Stomach smooth muscle (tissue), 2 donors: ENCODE measurements around the gene RMND5B.

Source experiments
- H3K27ac ChIP-seq: one replicate; pipeline ENCODE4 v1.7.0; 2013; ENCODE audit warnings: mild to moderate bottlenecking, low read length, inconsistent platforms
- H3K27me3 ChIP-seq, 2 donors: one replicate each; pipeline ENCODE4 v1.7.0; 2013; ENCODE audit warnings: low read length in 2 of 2; ENCODE audit not compliant: insufficient read depth in 2 of 2, control insufficient read depth in 1 of 2
- H3K36me3 ChIP-seq, 2 donors: one replicate each; pipeline ENCODE4 v1.7.0; 2013; ENCODE audit warnings: low read length in 2 of 2; ENCODE audit not compliant: control insufficient read depth in 2 of 2, insufficient read depth in 2 of 2
- H3K4me1 ChIP-seq: one replicate; pipeline ENCODE4 v1.7.0; 2013; ENCODE audit warnings: low read length; ENCODE audit not compliant: control insufficient read depth, insufficient read depth
- H3K4me3 ChIP-seq, 2 donors: one replicate each; pipeline ENCODE4 v1.7.0; 2013; ENCODE audit warnings: low read length in 2 of 2
- H3K9ac ChIP-seq, 2 donors: one replicate each; pipeline ENCODE4 v1.7.0; 2013; ENCODE audit warnings: low read length in 2 of 2, mild to moderate bottlenecking in 1 of 2
- H3K9me3 ChIP-seq, 2 donors: one replicate each; pipeline ENCODE4 v1.7.0; 2013; ENCODE audit warnings: low read length in 2 of 2; ENCODE audit not compliant: control insufficient read depth in 2 of 2
- donor health status: healthy.
- donor health status: Pancreatic carcinoma.

The RMND5B gene

GRCh38 chr5:178177569-178177968, 46.8 kb downstream of the RMND5B start:
- no peaks in the 10 kb centered on the region for H3K36me3 ChIP-seq
- no peak overlapping the region for H3K9ac ChIP-seq
- H3K4me1 ChIP-seq, result no peaks in the 10 kb centered on the region
- H3K4me3 ChIP-seq, result no peak overlapping the region
- H3K9me3 ChIP-seq, result peaks cover 0 to 4% of the 10 kb centered on the region in 2 donors
- H3K27ac ChIP-seq, result no peak overlapping the region
- peaks cover 0 to 3% of the 10 kb centered on the region in 2 donors for H3K27me3 ChIP-seq

- Histone ChIP-seq H3K36me3 (no peaks in the 10 kb centered on the region), H3K9me3 (peaks cover 0 to 4% of the 10 kb centered on the region in 2 donors), H3K9ac (no peak overlapping the region), H3K4me1 (no peaks in the 10 kb centered on the region), H3K4me3 (no peak overlapping the region), H3K27me3 (peaks cover 0 to 3% of the 10 kb centered on the region in 2 donors), H3K27ac (no peak overlapping the region)
Observed at GRCh38 chr5:178180141-178180863, 49.5 kb downstream of the RMND5B start.

GRCh38 chr5:178182158-178182876, 51.5 kb downstream of the RMND5B start:
- peaks cover 0 to 4% of the 10 kb centered on the region in 2 donors for H3K9me3 ChIP-seq
- no peaks in the 10 kb centered on the region for H3K36me3 ChIP-seq
- no peaks in the 10 kb centered on the region for H3K4me1 ChIP-seq
- no peak overlapping the region for H3K27ac ChIP-seq
- H3K27me3 ChIP-seq, result peaks cover 0 to 3% of the 10 kb centered on the region in 2 donors
- no peak overlapping the region for H3K4me3 ChIP-seq
- H3K9ac ChIP-seq, result no peak overlapping the region

GRCh38 chr5:178186427-178186826, 55.6 kb downstream of the RMND5B start:
- H3K36me3 ChIP-seq, result no peaks in the 10 kb centered on the region
- H3K4me3 ChIP-seq, result no peak overlapping the region
- H3K27me3 ChIP-seq, result peaks cover 0 to 3% of the 10 kb centered on the region in 2 donors
- H3K9me3 ChIP-seq, result no peaks in the 10 kb centered on the region
- H3K4me1 ChIP-seq, result no peaks in the 10 kb centered on the region
- H3K27ac ChIP-seq, result no peak overlapping the region
- no peak overlapping the region for H3K9ac ChIP-seq

- Histone ChIP-seq H3K36me3 (no peaks in the 10 kb centered on the region), H3K4me1 (no peaks in the 10 kb centered on the region), H3K27ac (no peak within 1 kb of the TSS), H3K27me3 (peaks cover 0 to 3% of the 10 kb centered on the region in 2 donors), H3K9me3 (no peaks in the 10 kb centered on the region), H3K9ac (no peak within 1 kb of the TSS), H3K4me3 (no peak within 1 kb of the TSS)
Observed at GRCh38 chr5:178187014-178187413, 56.2 kb downstream of the RMND5B start, which contains the start of gene GMCL2. Gene GMCL2, minus strand, starts transcription at chr5:178187371. Its CDS starts 72 bp downstream, at chr5:178187299.

GRCh38 chr5:178189433-178189832, 58.6 kb downstream of the RMND5B start:
- Histone ChIP-seq H3K27ac (no peak overlapping the region), H3K36me3 (no peaks in the 10 kb centered on the region), H3K9me3 (no peaks in the 10 kb centered on the region), H3K9ac (no peak overlapping the region), H3K4me3 (no peak overlapping the region), H3K27me3 (peaks cover 0 to 11% of the 10 kb centered on the region in 2 donors), H3K4me1 (no peaks in the 10 kb centered on the region)

GRCh38 chr5:178191661-178192060, 60.8 kb downstream of the RMND5B start:
- Histone ChIP-seq H3K4me3 (no peak overlapping the region), H3K36me3 (no peaks in the 10 kb centered on the region), H3K4me1 (no peaks in the 10 kb centered on the region), H3K27me3 (peaks cover 0 to 17% of the 10 kb centered on the region in 2 donors), H3K27ac (no peak overlapping the region), H3K9ac (no peak overlapping the region), H3K9me3 (no peaks in the 10 kb centered on the region)

- Histone ChIP-seq H3K27me3 (peaks cover 0 to 17% of the 10 kb centered on the region in 2 donors), H3K27ac (no peak overlapping the region), H3K4me3 (no peak overlapping the region), H3K9ac (no peak overlapping the region), H3K36me3 (no peaks in the 10 kb centered on the region), H3K9me3 (no peaks in the 10 kb centered on the region), H3K4me1 (no peaks in the 10 kb centered on the region)
Observed at GRCh38 chr5:178192244-178192643, 61.4 kb downstream of the RMND5B start.

- H3K27me3 ChIP-seq, result peaks cover 0 to 17% of the 10 kb centered on the region in 2 donors
Observed at GRCh38 chr5:178192787-178193186, 62.0 kb downstream of the RMND5B start.

GRCh38 chr5:178193251-178193809, 62.5 kb downstream of the RMND5B start:
- no peaks in the 10 kb centered on the region for H3K36me3 ChIP-seq

More at GRCh38 chr5:178192787-178193186, 62.0 kb downstream of the RMND5B start:
- H3K4me3 ChIP-seq, result no peak overlapping the region
- H3K4me1 ChIP-seq, result no peaks in the 10 kb centered on the region
- H3K27ac ChIP-seq, result no peak overlapping the region
- no peaks in the 10 kb centered on the region for H3K9me3 ChIP-seq
- H3K9ac ChIP-seq, result no peak overlapping the region
- H3K36me3 ChIP-seq, result no peaks in the 10 kb centered on the region

More at GRCh38 chr5:178193251-178193809, 62.5 kb downstream of the RMND5B start:
- H3K4me3 ChIP-seq, result no peak overlapping the region
- H3K9me3 ChIP-seq, result no peaks in the 10 kb centered on the region
- H3K27me3 ChIP-seq, result peaks cover 0 to 17% of the 10 kb centered on the region in 2 donors
- no peak overlapping the region for H3K27ac ChIP-seq
- H3K4me1 ChIP-seq, result no peaks in the 10 kb centered on the region
- H3K9ac ChIP-seq, result no peak overlapping the region
